ENCODE results near the gene ITGA11. TPM values are rescaled to one million over a fixed set of nuclear protein-coding genes. Genes with fewer than 3 reads are reported as not detected.

Gene ITGA11
- total and polyA plus RNA-seq, 2 experiments from 2014 or later = 0.03 to 0.40 TPM

GRCh38 chr15:68277603-68278344, 154.2 kb downstream of the ITGA11 start, which contains the start of gene FEM1B (continued):
- no peak for TF ChIP-seq ZNF462 (CRISPR knock-in tag; IDR thresholded peaks at IDR 0.05)
- TF ChIP-seq ETS1 (IDR thresholded peaks at IDR 0.05) = no peak; the same call in none of the 2 replicates
- TF ChIP-seq ZNF331 (CRISPR knock-in tag; IDR thresholded peaks at IDR 0.05; ENCODE audit: low read depth) = no peak
- TF ChIP-seq EZH2phosphoT487 (IDR thresholded peaks at IDR 0.05; ENCODE audit: unreplicated experiment) = no peak
- TF ChIP-seq JUNB (IDR thresholded peaks at IDR 0.05; ENCODE audit: unreplicated experiment) = no peak
- peak; percentile 71; the same call in 1 of the 2 replicates for TF ChIP-seq POLR2AphosphoS5 (IDR thresholded peaks at IDR 0.05; ENCODE audit: low read depth)
- TF ChIP-seq EZH2 (IDR thresholded peaks at IDR 0.05; ENCODE audit: low read depth, unreplicated experiment) = no peak
- TF ChIP-seq STAT1 (IDR thresholded peaks at IDR 0.05; ENCODE audit: unreplicated experiment) = no peak
- peak; percentile 81 for TF ChIP-seq CREB1 (CRISPR knock-in tag; IDR thresholded peaks at IDR 0.05; ENCODE audit: low read depth)
- TF ChIP-seq REST (IDR thresholded peaks at IDR 0.05; ENCODE audit: unreplicated experiment) = no peak
- peak; percentile 49; the same call in 1 of the 2 replicates for TF ChIP-seq NANOG (IDR thresholded peaks at IDR 0.05; ENCODE audit: borderline replicate concordance)
- TF ChIP-seq ZNF114 (CRISPR knock-in tag; IDR thresholded peaks at IDR 0.05) = no peak

Data from GM23338 (cell line).